HG03175 (cell line): Measurements from ENCODE around the gene SMC5.
"Not testable (repeated sequence)": the region's sequence is repeated elsewhere in the genome, so short reads cannot be mapped to it uniquely, and the experiment has no call there.

Source experiments
- ATAC-seq: cut with Tn5 transposase; IDR thresholded peaks from one replicate; pipeline ENCODE4 v1.9.1; 2021; ENCODE audit warnings: mild to moderate bottlenecking, moderate library complexity; ENCODE audit not compliant: unreplicated experiment

Gene SMC5

GRCh38 chr9:70258692-70259511, at the start of gene SMC5:
SMC5 (plus strand) TSS chr9:70258978; CDS start chr9:70259079, 101 bp downstream.
- peak; percentile 84 for ATAC-seq

GRCh38 chr9:70217029-70217428, 41.7 kb upstream of the SMC5 start:
- no peak for ATAC-seq

GRCh38 chr9:70218767-70219166, 40.0 kb upstream of the SMC5 start:
- no peak for ATAC-seq

- no peak for ATAC-seq
Observed at GRCh38 chr9:70220216-70220615, 38.6 kb upstream of the SMC5 start.

GRCh38 chr9:70222354-70222753, 36.4 kb upstream of the SMC5 start:
- no peak for ATAC-seq

- no peak for ATAC-seq
Observed at GRCh38 chr9:70228118-70228517, 30.7 kb upstream of the SMC5 start.

- no peak for ATAC-seq
Observed at GRCh38 chr9:70228611-70229010, 30.2 kb upstream of the SMC5 start.

GRCh38 chr9:70229026-70229425, 29.8 kb upstream of the SMC5 start:
- ATAC-seq, result no peak

GRCh38 chr9:70229579-70229978, 29.2 kb upstream of the SMC5 start:
- no peak for ATAC-seq

GRCh38 chr9:70232476-70232875, 26.3 kb upstream of the SMC5 start:
- no peak for ATAC-seq

- ATAC-seq, result not testable (repeated sequence)
Observed at GRCh38 chr9:70234208-70234607, 24.6 kb upstream of the SMC5 start.

GRCh38 chr9:70245952-70246351, 12.8 kb upstream of the SMC5 start:
- ATAC-seq, result not testable (repeated sequence)

- no peak for ATAC-seq
Observed at GRCh38 chr9:70250221-70250620, 8.6 kb upstream of the SMC5 start.

- no peak for ATAC-seq
Observed at GRCh38 chr9:70255486-70255885, 3.3 kb upstream of the SMC5 start.

GRCh38 chr9:70256123-70256551, 2.6 kb upstream of the SMC5 start:
- no peak for ATAC-seq

- no peak for ATAC-seq
Observed at GRCh38 chr9:70257502-70257901, 1.3 kb upstream of the SMC5 start.

- peak; percentile 42 for ATAC-seq
Observed at GRCh38 chr9:70257991-70258691, 637 bp upstream of the SMC5 start.

GRCh38 chr9:70259512-70259802, 679 bp downstream of the SMC5 start:
- ATAC-seq, result no peak

- no peak for ATAC-seq
Observed at GRCh38 chr9:70260007-70260443, 1.2 kb downstream of the SMC5 start.

- no peak for ATAC-seq
Observed at GRCh38 chr9:70260606-70261005, 1.8 kb downstream of the SMC5 start.

- ATAC-seq, result no peak
Observed at GRCh38 chr9:70261131-70261870, 2.5 kb downstream of the SMC5 start.

- no peak for ATAC-seq
Observed at GRCh38 chr9:70262366-70262765, 3.6 kb downstream of the SMC5 start.
